ENCODE data around the gene PDZK1IP1.
A peak's percentile ranks its signal among the peaks of the same experiment; 100 is the strongest.
"Not testable (repeated sequence)": the region's sequence is repeated elsewhere in the genome, so short reads cannot be mapped to it uniquely, and the experiment has no call there.

PDZK1IP1 gene

DNA sequence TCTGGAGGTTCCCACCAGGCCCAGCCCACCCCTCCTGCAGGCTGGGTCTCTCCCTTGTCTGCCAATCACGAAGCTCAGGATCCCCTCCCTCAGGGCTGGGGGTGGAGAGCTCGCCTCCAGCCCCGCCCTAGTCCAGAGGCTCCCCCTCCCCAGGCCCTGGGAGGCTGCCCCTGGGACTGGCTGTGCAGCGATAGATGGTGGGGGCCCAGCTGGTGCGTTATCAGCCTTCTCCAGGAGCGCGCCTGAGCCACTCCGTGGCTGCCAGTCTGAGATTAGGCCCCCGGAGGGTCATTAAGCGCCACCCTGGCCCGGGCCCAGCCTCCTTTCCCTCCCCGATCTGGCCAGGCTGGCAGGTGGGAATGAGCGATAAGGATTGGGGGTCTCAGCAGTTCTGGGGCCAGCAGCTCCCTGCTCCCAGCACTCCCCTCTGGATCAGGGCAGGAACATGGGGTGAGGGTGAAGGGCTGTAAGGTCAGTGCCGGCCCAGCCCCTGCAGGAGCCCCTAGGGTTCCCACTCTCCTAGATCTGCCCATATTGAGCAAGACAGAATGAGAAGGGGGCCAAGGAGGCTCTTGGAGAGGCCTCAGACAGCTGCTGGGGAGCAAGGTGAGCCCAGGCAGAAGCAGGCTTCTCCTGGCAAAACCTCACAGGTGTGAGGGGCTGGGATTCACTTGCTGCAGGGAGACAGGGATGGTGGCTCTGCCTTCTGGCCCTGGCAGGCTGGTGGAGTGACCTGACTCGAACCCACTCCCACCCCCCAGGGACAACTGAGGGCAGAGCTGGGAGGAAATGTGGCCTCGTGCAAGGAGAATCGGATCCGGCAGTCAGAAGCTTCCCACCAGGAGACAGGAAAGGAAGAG, 8.5 kb downstream of the PDZK1IP1 start:
- DNase-seq (ENCODE audit: low read depth, low spot score): no peak

DNA sequence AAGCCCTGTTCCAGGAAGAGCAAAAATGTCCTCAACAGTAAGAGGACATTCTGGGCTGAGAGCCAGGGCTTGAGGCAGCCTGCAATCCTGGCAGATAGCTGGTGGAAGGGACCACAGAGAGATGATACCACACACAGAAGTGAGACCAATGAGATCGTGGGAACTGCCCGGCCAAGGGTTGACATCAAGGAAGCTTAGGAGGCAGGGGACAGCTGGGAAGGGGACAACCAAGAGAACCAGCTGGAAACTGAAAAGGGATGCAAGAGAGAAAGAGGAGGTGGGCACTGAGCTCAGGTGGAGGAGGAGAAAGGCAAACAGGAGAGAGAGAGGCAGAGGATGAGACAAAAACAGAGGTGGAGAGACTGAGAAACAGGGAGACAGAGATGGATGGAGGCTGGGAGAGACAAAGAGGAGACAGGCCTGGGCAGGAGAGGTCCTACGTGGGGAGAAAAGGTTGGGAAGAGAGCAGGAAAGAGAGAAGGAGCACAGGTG, 9.2 kb downstream of the PDZK1IP1 start:
- DNase-seq (ENCODE audit: low read depth, low spot score): no peak

DNA sequence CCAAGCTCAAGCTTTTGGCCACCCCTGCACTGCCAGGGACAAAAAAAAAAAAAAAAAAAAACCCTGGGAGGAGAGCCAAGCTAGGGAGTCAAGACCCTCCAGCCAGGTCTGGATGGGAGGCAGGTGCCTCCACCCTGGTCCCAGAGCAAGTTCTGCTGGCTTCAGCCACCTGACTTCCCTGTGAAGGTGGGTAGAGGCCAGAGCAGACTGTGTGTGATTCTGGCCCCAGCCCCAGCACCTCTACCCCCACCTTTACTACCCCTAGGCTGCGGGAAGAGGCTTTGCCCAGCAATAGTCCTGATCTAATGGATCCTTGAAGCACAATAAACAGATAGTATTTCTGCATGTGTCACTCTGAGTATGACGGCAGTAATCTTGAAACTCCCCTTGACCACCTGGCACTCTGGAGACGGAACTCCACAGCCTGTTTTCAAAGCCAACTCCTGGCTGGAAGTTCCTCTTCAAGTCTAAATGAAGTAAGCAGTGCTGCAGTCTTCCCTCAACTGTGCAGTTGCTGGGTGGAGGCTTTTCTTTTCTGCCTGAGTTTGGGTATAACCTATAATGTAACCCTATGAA, 9.8 kb downstream of the PDZK1IP1 start:
- no peak for DNase-seq (ENCODE audit: low read depth, low spot score)

DNA sequence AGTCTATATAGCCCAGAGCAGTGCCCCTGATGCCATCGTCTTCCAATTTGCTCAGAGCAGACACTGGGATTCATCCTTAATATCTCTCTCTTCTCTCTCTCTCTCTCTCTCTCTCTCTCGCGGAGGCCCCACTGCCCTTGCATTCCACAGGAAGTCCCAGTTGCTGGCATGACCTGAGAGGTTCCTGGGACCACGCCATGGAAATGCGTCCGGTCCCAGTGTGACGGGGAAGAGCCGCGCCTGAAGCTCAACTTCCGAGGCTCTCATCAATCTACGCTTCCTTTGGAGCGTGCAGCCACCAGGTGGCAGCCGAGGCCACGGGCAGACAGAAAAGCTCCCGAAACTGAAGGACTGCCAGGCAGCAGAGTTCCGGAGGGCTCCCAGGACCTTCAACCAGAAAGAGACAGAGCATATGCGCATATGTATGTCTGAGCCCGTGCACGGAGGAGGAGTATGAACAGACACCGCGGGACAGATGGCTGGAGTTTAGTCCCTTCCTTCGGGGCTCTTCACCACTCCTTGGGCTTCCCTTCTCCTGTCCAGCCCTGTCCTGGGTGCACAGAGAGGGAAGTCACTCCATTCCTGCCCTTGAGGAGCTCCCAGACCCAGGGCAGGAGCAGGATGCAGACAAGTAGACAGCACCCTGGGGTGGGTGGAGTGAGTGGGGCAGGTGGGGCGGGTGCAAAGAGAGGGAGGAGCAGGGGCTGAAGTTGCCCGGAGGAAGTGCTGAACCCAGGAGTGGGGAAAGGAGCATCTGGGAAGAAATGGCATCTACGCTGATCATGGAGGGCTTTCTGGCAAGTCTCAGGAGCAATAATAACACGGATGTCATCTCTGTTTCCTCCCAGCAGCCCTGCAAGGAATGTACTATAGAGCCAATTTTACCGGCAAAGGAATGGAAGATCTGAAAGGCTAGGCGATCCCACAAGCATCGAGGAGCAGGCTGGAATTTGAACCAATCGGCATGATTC, 10.5 kb downstream of the PDZK1IP1 start:
- DNase-seq (ENCODE audit: low read depth, low spot score): peak; percentile 83

DNA sequence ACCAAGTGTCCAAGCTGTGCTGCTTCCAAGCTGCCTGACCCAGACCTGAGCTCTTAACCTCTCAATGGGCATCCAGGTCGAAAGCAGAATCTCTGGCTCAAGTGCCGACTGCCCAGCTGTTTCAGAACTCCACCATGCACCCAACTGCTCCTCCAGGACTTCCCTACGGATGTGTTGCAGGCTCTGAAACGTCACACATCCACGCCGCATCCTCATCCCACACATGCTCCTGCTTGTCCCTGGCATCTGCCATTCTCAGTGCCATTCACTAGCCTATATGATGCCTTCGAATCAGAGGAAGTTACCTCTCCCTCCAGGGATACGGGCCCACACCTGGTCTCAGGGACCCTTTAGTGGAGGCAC, 11.2 kb downstream of the PDZK1IP1 start:
- no peak for DNase-seq (ENCODE audit: low read depth, low spot score)

DNA sequence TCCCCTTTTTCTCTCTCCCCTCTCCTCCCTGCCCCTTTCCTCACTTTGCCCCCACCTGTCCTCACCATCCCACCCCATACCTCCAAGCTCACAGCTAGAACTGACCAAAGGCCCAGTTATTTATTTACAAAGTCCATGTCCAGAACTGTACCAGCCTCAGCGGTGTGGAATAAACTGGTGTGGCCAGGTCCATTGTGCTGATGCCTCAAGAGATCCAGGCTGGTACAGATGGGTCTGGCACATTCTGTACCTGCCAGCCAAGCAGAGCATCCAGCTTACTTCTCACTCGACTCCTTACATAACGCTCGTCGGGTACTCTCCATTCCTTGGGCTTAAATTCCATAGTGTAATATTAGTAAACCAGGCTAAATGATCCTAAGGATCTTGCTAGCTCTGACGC, 11.8 kb downstream of the PDZK1IP1 start:
- no peak for DNase-seq (ENCODE audit: low read depth, low spot score)

DNA sequence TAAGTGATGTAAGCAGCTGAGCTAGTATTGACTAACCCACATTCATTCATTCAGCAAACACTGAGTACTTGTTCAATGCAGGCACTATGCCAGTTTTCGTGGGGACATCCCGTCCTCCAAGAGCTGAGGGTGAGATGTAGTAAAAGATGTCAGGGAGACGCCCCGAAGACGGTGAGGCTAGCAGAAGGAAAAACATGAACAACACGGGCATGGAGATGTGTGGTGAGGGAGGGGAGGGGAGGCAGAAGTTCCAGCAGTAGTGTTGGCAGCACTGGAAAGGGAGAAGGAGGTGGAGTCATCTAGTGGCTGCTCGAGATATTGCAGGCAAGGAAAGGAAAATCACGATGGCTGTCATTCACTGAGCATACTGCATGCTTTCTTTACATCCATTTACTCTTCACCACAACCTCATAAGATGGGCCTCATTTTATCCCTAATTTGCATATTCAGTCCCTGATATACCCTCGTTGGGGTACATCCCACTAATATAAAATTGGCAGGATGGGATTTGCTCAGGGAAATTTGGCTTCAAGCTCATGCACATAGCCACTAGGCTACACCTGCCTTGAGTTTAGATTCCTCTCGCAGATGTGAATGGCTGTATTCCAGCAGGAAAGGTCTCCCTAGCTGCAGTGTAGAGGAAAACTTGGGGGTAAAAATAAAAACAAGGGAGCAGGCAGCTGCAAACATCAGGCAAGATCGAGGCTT, 14.5 kb downstream of the PDZK1IP1 start:
- peak; percentile 17 for DNase-seq (ENCODE audit: low read depth, low spot score)

DNA sequence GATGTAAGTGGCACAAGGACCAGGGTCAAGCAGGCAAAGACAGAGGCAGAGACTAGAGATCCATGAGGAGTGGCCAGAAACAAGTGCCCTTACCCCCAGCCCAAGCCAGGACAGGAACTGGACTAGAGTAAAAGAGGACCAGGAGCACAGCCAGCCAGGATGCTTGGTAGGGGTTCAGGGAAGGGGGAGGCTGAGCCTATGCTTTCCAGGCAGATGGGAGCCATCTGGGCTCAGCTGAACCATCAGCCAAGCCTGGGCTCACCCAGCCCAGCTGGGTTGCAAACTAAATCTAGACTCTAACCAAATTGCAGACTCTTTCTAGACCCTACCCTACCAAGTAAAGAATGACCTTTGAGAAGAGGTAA, 15.2 kb downstream of the PDZK1IP1 start:
- no peak for DNase-seq (ENCODE audit: low read depth, low spot score)

DNA sequence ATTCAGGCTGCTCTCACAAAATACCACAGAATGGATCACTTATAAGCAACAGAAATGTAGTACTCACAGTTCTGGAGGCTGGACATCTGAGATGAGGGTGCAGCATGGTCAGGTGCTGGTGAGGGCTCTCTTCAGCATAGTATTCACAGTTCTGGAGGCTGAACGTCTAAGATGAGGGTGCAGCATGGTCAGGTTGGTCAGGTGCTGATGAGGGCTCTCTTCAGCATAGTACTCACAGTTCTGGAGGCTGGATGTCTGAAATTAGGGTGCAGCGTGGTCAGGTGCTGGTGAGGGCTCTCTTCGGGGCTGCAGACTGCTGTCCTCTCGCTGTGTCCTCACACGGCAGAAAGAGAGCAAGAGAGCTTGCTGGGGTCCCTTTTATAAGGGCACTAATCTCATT, 17.1 kb downstream of the PDZK1IP1 start:
- no peak for DNase-seq (ENCODE audit: low read depth, low spot score)

DNA sequence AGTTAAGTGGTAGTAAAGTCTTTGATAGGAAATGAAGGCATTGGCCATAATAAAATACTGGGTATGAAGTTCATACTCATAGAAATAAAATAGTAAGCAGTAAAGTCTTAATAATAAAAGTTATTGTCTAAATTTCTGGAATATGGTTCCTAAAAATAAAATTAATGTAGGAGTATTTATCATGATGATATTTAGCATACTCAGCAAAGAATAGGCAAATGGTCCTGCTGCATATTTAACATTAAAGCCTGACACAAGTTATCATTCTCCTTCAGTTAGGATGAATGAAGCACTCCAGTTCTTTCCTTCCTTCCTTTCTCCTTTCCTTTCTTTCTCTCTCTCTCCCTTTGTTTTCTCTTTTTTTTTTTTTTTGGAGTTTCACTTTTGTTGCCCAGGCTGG, 25.3 kb downstream of the PDZK1IP1 start:
- no peak for DNase-seq (ENCODE audit: low read depth, low spot score)

DNA sequence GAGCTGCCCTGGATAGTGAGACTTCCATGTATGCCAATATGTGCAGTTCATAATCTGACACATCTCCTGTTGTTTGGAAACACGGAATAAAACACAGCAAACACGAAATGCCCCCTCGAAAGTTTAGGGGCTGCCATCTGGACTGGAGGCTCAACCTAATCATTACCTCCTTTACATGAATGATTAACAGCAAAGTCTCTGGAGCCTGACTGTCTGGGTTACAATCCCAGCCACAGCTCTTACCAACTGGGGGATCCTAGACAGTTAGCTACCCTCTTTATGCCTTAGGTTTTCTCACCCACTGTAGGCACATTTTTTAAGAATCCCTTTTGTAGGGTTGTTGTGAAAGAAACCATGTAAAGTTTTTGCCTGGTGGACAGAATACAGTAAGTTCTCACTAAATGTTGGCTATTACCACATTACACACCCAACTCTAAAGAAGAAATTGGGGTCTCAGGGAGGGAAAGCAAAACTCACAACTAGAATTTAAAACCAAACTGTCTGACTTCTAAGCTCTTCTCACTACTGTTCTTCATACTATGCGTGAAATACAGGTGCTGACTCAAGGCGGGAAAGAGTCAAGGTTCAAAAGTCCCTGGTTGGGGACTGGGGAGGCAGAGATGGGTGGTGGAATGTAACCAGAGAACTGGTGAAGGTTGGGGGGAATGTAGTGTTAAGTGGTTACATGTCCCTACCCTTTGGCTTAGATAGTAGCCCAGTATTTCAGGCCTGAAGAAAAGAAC, 28.4 kb downstream of the PDZK1IP1 start:
- no peak for DNase-seq (ENCODE audit: low read depth, low spot score)

DNA sequence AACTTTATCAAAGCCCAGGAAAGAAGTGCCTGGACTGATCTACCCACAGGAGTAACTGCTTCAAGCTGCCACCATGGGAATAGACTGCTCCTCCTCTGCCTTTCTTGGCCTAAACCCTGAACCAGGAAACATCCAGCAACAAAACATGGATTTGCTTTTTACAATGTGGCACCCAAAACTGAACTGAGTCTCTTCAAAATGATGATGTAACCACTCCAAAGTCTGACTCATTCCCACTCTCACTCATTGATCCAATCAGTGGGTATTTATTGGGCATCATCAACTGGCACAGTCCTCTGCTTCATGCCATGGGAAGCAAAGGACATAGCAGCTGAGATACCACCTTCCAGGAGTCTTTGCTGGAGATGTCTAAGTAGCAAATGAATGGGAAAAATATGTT, 29.1 kb downstream of the PDZK1IP1 start:
- DNase-seq (ENCODE audit: low read depth, low spot score): no peak

DNA sequence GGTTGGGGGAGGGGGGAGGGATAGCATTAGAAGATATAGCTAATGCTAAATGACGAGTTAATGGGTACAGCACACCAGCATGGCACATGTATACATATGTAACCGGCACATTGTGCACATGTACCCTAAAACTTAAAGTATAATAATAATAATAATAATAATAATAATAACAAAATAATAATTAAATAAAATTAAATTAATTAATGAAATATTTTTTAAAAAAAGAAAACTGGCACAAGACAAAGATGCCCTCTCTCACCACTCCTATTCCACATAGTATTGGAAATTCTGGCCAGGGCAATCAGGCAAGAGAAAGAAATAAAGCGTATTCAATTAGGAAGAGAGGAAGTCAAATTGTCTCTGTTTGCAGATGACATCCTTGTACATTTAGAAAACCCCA, 31.9 kb downstream of the PDZK1IP1 start:
- DNase-seq (ENCODE audit: low read depth, low spot score): not testable (repeated sequence)

DNA sequence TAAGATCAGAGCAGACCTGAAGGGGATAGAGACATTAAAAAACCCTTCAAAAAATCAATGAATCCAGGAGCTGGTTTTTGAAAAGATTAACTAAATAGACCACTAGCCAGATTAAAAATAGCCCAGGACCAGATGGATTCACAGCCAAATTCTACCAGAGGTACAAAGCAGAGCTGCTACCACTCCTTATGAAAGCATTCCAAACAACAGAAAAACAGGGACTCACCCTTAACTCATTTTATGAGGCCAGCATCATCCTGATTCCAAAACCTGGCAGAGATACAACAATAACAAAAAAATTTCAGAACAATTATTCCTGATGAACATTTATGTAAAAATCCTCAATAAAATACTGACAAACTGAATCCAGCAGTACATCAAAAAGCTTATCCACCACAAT, 33.4 kb downstream of the PDZK1IP1 start:
- not testable (repeated sequence) for DNase-seq (ENCODE audit: low read depth, low spot score)

DNA sequence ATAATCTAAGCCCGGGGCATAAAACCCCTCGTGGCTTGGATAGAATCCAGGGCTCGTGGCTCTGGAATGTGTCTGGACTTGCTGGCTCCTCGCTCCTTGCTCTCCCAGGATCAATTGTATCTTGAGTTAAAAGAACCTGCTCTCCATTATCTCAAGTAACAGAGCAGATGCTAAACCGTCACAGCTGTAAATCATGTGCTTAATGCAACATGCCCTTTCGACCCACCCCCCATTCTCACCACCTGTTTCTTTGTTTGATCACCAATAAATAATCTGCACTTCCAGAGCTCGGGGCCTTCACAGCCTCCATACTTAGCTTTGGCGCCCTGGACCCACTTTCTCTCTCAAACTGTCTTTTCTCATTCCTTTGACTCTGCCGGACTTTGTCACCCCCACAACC, 40.7 kb downstream of the PDZK1IP1 start:
- DNase-seq (ENCODE audit: low read depth, low spot score): not testable (repeated sequence)

DNA sequence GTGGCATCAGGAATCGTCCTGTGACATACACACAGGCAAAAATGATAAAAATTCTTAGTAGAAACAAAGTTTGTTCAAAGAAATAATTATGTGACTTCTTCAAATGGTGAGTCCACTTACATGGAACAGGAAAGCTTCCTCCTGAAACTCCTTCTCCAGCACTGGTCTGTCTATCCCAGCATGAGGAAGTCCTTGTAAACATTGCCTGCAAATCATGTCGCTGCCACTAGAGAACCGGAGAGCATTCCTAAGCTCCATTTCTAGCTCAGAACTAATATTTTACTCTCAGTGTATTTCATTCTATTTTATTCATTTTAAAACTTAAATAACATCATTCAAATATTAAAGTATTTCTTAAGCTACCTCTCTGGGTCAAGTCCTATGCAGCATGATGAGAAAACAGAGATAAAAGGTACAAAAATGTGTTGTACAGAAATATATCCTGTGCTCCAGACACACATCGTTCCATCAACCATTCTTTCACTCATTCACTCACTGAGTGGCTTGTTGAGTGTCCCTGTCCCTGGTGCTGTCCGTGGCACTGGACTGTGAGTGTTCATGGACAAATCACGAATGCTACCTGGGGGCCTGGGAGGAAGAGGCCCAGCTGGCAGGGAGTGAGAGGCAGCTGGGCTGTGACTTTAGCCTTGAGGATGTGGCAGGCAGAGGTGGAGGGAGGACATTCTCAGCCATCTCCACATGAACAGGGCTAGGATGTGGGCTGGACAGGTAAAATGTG, 42.6 kb downstream of the PDZK1IP1 start:
- no peak for DNase-seq (ENCODE audit: low read depth, low spot score)

DNA sequence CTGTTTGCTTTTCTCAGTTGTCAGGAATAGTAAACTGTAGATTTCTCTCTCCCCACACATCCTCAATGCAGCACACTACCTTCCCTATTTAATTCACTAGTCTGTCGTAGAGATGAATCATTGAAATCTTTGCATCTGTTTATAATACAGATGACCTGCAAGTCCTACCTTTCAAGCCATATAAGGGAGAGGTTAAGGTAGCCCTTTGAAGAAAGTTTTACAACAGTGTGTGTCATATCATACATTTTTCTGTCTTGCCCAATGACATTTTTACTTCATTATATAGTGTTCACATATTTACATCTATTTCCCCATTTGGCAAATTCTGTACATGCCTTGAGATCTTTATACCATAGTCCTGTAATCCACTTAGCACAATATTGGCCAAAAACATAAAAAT, 43.3 kb downstream of the PDZK1IP1 start:
- not testable (repeated sequence) for DNase-seq (ENCODE audit: low read depth, low spot score)

DNA sequence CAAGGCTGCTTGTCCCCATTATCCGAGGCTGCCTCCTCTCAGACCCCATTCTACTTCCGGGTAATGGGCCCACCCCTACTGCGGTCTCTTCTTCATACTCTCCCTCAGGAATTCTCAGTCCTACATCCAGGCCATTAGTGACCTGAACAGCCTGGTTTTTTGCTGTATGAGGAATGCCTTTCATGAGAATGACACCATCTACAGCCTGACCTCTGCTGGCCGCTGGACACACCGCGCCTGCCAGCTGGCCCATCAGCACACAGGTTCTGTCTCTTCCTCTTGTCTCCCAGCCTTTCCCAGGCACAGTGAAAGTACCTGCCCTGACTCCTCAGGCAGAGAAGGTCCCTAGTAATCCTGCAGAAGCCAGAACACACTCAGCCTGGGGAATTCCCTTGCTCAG, 46.2 kb downstream of the PDZK1IP1 start:
- DNase-seq (ENCODE audit: low read depth, low spot score): not testable (repeated sequence)

DNA sequence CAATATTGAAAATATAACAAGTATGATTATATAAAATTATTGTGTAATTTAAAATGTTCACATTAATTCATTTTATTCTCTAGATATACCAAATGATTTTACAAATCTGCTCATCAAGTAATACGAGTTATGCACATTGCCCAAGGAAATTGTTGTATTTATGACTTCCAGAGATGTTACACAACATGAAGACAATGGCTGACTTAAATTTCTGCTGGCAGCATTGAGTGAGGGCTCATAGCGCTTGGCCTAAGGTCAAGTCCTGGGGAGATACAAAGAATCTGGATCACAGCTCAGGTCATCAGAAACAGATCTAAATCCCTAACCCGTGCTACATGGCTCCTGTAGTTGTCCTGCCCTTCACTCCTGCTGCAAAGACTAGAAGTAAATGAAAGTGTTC, 49.5 kb downstream of the PDZK1IP1 start:
- not testable (repeated sequence) for DNase-seq (ENCODE audit: low read depth, low spot score)
